GM21825 (cell line): ENCODE measurements around the gene CARTPT.

Source experiments
- ATAC-seq: cut with Tn5 transposase; IDR thresholded peaks from one replicate; pipeline ENCODE4 v1.9.1; 2021; ENCODE audit warnings: mild to moderate bottlenecking, moderate library complexity; ENCODE audit not compliant: unreplicated experiment

The CARTPT gene

GRCh38 chr5:71719063-71719964, at the start of gene CARTPT:
Gene CARTPT (plus strand): TSS chr5:71719275. CDS start chr5:71719294, 19 bp downstream.
- ATAC-seq, result no peak

DNA sequence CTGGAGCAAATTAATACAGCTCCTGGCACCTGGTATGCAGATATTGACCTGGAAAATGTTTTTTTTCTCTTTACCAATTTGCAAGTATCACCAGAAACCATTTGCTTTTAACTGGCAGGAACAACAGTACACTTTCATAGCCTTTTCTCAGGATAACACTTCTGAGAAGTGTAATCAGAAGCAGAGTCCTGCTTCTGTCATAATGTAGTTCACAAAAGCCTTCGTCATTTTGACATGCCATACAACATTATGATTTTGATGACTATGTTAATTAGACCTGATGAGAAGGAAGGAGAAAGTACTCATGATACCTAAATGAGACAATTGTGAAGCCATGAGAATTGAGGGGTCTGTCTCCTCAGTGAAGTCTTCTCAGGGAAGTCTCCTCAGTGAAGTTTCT, 41.1 kb upstream of the CARTPT start:
- ATAC-seq, result no peak

GRCh38 chr5:71679714-71680113, 39.4 kb upstream of the CARTPT start:
- ATAC-seq, result no peak

- ATAC-seq, result no peak
Measured at GRCh38 chr5:71680510-71680909, 38.6 kb upstream of the CARTPT start.

DNA sequence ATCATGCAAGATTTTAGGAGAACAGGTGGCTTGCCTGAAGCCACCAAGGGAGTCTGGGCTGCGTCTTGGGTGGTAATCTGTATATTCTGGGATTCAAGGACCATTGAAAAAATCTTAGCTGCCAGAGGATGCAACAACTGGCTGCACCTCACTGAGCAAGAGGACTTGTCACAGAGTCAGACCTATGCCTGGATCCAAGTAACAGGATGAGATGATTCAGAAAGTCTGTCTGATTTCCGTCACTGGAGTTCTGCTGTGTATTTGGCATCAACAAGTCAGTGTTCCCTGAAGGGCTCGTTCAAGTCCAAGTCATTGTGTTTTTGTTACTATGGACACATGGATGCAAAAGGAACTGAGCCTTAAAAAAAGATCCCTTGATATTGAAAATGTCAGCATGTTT, 37.8 kb upstream of the CARTPT start:
- ATAC-seq, result no peak

DNA sequence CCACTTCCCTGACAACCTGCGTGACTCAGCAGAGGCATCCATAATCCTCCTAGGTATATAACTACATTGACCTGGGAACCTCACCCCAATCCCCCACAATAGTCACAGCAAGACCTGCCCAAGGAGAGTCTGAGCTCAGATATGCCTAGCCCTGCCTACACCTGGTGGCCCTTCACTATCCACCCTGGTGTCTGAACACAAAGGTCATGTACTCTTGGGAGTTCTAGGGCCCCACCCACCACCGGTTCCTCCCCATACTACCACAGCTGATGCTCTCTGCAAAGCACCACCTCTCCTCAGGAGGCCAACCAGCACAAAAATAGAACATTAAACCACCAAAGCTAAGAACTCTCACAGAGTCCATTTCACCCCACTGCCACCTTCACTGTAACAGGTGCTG, 34.8 kb upstream of the CARTPT start:
- no peak for ATAC-seq

DNA sequence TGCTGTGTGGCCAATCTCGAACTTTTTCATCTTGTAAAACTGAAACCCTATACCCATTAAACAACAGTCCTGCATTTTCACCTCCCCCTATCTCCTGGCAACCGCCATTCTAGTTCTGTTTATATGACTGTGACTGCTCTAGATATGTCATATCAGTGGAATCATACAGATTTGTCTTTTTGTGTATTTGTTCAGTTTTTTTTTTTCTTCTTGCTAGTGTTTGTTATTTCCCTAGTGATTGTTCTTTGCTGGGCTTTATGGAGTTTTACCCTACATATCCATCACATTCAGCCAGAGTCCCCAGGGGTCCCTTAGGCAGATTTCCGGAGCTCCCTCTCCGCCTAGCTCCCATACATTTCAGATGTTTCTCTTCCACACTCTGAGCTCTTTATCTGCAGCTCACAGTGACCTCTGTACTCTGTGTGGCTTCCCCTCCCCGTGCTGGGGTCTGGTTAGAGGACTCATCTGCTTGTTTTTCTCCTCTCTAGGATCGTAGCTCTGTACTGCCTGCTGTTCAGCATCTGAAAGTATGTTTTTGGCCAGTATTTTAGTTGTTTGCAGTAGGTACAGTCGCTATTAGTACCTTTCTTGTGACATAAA, 25.1 kb upstream of the CARTPT start:
- ATAC-seq, result no peak

DNA sequence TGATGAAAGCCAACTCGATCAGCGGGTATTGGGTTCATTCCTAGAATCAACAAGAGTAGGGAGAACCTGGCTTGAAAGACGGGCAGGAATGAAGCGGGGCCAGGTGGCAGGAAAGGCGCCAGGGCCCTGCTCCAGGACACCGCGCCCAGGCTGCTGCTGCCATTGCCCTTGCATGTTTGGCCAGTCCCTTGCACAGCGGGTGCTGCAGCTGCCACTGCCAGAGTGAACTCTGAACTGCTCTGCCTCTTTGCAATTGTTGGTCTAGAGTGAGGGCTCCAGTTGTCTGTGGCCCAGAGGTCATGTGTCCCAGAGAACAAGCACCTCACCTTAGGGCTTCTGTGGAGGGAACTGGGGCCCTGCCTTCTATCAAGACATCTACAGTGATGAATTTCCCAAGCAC, 24.0 kb upstream of the CARTPT start:
- ATAC-seq, result no peak

DNA sequence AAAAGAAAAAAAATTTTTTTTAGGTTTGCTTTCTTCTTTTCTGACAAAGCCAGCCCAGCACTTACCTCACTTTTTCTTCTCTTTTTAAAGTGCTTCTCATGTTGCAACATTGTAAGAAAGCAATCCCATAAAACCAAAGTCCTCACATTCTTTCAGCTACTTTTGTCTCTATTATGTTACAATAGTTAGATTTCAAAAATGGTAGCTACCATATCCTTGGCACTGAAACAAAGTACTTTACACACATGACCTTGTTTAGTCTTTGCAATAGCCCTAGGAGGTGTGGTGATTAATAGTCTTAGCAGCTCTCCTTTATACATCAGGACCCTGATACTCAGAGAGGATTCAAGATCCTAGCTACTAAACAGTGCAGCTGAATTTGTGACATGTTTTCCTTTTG, 23.5 kb upstream of the CARTPT start:
- no peak for ATAC-seq

- no peak for ATAC-seq
Measured at GRCh38 chr5:71697967-71698366, 21.1 kb upstream of the CARTPT start.

- ATAC-seq, result no peak
Measured at GRCh38 chr5:71699233-71699632, 19.8 kb upstream of the CARTPT start.

GRCh38 chr5:71699751-71700150, 19.3 kb upstream of the CARTPT start:
- no peak for ATAC-seq

DNA sequence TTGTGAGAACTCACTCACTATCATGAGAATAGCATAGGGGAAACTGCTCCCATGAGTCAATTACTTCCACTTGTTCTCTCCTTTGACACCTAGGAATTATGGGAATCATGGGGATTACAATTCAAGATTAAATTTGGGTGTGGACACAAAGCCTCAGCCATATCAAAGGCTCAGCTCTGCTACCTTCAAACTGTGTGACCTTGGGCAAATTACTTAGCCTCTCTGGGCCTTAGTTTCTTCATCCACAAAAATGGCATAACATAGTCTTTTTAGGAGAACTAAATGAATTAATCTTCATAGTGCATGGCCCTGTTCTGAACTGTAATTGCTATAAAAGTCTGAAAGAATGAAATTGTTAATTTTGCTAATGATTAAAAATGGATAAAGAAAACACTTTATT, 18.3 kb upstream of the CARTPT start:
- no peak for ATAC-seq

- ATAC-seq, result no peak
Measured at GRCh38 chr5:71701407-71701806, 17.7 kb upstream of the CARTPT start.

GRCh38 chr5:71703941-71704340, 15.1 kb upstream of the CARTPT start:
- ATAC-seq, result no peak

GRCh38 chr5:71705421-71705820, 13.7 kb upstream of the CARTPT start:
- no peak for ATAC-seq

- ATAC-seq, result no peak
Measured at GRCh38 chr5:71706906-71707305, 12.2 kb upstream of the CARTPT start.

- ATAC-seq, result no peak
Measured at GRCh38 chr5:71711610-71712009, 7.5 kb upstream of the CARTPT start.

GRCh38 chr5:71714911-71715310, 4.2 kb upstream of the CARTPT start:
- ATAC-seq, result no peak

- ATAC-seq, result no peak
Measured at GRCh38 chr5:71727978-71728377, 8.9 kb downstream of the CARTPT start.

GRCh38 chr5:71731015-71731414, 11.9 kb downstream of the CARTPT start:
- no peak for ATAC-seq

DNA sequence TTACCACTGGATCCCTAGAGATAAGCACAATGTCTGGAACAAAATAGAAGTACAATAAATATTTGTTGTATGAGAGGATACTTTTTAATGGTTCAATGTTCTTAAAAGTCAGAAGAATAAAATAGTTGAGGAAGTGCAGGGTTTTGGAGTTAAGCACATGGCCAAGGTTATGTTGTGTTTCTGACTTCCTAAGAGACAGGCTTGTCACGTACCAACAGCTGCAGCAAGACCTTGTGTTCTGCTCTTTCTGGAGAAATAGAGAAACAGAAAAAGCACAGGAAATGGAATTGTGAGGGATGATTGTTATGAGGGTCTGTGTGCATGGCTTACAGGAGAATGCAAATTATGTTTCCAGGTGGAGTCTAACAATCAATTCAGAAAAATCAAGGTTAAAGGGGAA, 12.9 kb downstream of the CARTPT start:
- ATAC-seq, result no peak
